Hepatocyte (in vitro differentiated cells): ENCODE data around the gene ZNF576.

ENCODE experiments used
- EZH2phosphoT487 ChIP-seq: fragments of 200-600 bp; sonication (generic); IDR thresholded peaks from one replicate; pipeline ENCODE4 v1.6.1; 2018; ENCODE audit warnings: antibody characterized with exemption, mild to moderate bottlenecking, low read depth, moderate library complexity; ENCODE audit not compliant: unreplicated experiment, severe bottlenecking
- TF ChIP-seq, protein P1 (sequence below): fragments of 200-600 bp; sonication (generic); IDR thresholded peaks from 2 replicates; pipeline ENCODE4 v1.5.1; 2016; ENCODE audit warnings: antibody characterized with exemption, mild to moderate bottlenecking; ENCODE audit not compliant: poor library complexity

DNA sequence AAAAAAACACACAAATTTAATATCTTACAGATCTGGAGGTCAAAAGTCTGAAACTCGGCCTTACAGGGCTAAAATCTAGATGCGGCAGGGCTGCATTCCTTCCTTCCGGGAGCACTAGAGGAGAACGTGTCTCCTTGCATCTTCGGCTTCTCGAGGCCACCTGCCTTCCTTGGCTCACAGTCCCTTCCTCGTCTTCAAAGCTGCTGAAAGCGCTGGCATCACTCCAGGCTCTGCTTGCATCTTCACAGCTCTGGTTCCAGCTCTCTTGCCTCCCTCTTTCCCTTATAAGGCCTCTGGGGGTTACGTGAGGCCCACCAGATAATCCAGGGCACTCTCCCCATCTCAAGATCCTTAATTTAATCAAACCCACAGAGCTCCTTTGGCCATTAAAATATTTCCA, 31.6 kb upstream of the ZNF576 start:
- TF ChIP-seq, protein P1, sequence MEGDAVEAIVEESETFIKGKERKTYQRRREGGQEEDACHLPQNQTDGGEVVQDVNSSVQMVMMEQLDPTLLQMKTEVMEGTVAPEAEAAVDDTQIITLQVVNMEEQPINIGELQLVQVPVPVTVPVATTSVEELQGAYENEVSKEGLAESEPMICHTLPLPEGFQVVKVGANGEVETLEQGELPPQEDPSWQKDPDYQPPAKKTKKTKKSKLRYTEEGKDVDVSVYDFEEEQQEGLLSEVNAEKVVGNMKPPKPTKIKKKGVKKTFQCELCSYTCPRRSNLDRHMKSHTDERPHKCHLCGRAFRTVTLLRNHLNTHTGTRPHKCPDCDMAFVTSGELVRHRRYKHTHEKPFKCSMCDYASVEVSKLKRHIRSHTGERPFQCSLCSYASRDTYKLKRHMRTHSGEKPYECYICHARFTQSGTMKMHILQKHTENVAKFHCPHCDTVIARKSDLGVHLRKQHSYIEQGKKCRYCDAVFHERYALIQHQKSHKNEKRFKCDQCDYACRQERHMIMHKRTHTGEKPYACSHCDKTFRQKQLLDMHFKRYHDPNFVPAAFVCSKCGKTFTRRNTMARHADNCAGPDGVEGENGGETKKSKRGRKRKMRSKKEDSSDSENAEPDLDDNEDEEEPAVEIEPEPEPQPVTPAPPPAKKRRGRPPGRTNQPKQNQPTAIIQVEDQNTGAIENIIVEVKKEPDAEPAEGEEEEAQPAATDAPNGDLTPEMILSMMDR, result no peak
- TF ChIP-seq EZH2phosphoT487, result no peak
